NB4 (cell line): ENCODE results near the gene GNB1L.

ENCODE experiments used
- DNase-seq: peaks from one replicate; pipeline ENCODE4 v3.0.0; 2010; ENCODE audit warnings: low read depth
- H3K4me3 ChIP-seq: one replicate; pipeline ENCODE4 v1.5.1; 2011; ENCODE audit warnings: mild to moderate bottlenecking, low read depth, low read length, moderate library complexity
- CTCF ChIP-seq: IDR thresholded peaks from one replicate; pipeline ENCODE4 v1.5.1; 2012; ENCODE audit warnings: low read depth, low read length
- MAX ChIP-seq: IDR thresholded peaks from 2 replicates; pipeline ENCODE4 v1.6.1; 2011; ENCODE audit warnings: low read depth, low read length
- MYC ChIP-seq: IDR thresholded peaks from 2 replicates; pipeline ENCODE4 v1.6.1; 2011; ENCODE audit warnings: low read depth, low read length
- POLR2A ChIP-seq: IDR thresholded peaks from 2 replicates; pipeline ENCODE4 v1.6.1; 2011; ENCODE audit warnings: mild to moderate bottlenecking; ENCODE audit not compliant: insufficient read length; ENCODE audit errors: extremely low read depth

The GNB1L gene

DNA sequence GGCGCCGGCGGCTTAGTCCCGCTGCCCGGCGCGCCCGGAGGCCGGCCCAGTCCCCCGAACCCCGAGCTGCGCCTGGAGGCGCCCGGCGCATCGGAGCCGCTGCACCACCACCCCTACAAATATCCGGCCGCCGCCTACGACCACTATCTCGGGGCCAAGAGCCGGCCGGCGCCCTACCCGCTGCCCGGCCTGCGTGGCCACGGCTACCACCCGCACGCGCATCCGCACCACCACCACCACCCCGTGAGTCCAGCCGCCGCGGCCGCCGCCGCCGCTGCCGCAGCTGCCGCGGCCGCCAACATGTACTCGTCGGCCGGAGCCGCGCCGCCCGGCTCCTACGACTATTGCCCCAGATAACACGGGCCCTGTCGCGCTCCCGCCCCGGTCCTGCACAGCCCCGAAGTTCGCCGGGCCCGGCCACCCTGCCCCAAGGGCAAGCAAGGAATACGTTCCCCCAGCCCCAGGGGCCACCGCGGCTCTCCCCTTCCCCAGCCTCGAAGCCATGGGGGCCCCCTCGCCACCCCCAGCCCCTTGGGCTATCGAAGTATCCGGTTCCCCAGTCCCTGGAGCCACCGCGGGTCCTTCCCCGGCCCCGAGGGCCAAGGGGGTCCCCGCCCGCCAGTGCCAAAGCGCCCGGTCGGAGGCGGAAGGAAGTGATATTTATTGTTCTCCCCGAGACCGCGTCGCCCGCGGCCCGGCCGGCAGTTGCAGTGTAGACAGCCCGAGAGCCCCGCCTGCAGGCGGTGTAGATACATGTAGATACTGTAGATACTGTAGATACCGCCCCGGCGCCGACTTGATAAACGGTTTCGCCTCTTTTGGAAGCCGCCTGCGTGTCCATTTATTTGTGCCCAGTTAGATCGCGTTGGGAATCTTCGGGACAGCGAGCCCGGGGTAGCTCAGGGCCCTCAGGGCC, 87.9 kb downstream of the GNB1L start:
- peak; percentile 91 for DNase-seq
- H3K4me3 ChIP-seq, result peak overlapping the region; percentile 46
- TF ChIP-seq POLR2A, result no peak
- TF ChIP-seq MYC, result no peak
- peak; percentile 50 for TF ChIP-seq CTCF
- TF ChIP-seq MAX, result no peak

GRCh38 chr22:19766240-19766510, 88.5 kb downstream of the GNB1L start:
- TF ChIP-seq MYC (no peak), POLR2A (peak; percentile 22), CTCF (no peak), MAX (no peak)
- peak; percentile 59 for DNase-seq
- H3K4me3 ChIP-seq, result peak overlapping the region; percentile 25

GRCh38 chr22:19765477-19766239, 89.0 kb downstream of the GNB1L start:
- peak overlapping the region; percentile 25 for H3K4me3 ChIP-seq
- peak; percentile 83 for DNase-seq
- TF ChIP-seq MYC (no peak; the same call in 1 of the 2 replicates), POLR2A (no peak), MAX (no peak), CTCF (no peak)

- H3K4me3 ChIP-seq, result no peak overlapping the region
- TF ChIP-seq MYC (peak; percentile 48; the same call in 1 of the 2 replicates), POLR2A (no peak), CTCF (no peak), MAX (no peak)
- no peak for DNase-seq
These were observed 89.8 kb downstream of the GNB1L start for GRCh38 chr22:19764636-19765476.

DNA sequence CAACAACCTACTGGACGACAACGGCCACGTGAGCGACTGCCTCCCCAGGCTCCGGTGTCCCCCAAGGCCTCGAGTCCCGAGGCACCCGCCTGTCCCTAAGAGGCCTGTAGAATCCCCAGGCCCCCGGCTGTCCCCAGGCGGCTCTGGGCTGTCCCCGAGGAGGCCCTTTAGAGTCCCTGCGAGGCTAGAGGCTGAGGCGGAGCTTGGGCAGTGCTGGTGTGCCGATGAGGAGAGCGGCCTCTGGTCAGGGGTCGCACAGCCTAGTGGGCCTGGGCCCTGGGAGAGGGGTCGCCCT, 90.4 kb downstream of the GNB1L start:
- no peak for DNase-seq
- TF ChIP-seq MAX, result no peak
- no peak for TF ChIP-seq MYC
- TF ChIP-seq POLR2A, result no peak
- no peak for TF ChIP-seq CTCF
- H3K4me3 ChIP-seq, result no peak overlapping the region
